ENCODE measurements around the gene CXorf65.

CXorf65 gene

GRCh38 chrX:71057848-71058530, 48.6 kb downstream of the CXorf65 start:
- DNase-seq: no peak

- DNase-seq: no peak
These were observed 49.7 kb downstream of the CXorf65 start for GRCh38 chrX:71056867-71057266.
